GM18517 (cell line): ENCODE data around the gene AMTN.
"Not testable (repeated sequence)": the region's sequence is repeated elsewhere in the genome, so short reads cannot be mapped to it uniquely, and the experiment has no call there.

Experiments
- ATAC-seq: cut with Tn5 transposase; IDR thresholded peaks from one replicate; pipeline ENCODE4 v1.9.1; 2021; ENCODE audit warnings: mild to moderate bottlenecking, moderate library complexity; ENCODE audit not compliant: unreplicated experiment

AMTN gene, protein sequence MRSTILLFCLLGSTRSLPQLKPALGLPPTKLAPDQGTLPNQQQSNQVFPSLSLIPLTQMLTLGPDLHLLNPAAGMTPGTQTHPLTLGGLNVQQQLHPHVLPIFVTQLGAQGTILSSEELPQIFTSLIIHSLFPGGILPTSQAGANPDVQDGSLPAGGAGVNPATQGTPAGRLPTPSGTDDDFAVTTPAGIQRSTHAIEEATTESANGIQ

DNA sequence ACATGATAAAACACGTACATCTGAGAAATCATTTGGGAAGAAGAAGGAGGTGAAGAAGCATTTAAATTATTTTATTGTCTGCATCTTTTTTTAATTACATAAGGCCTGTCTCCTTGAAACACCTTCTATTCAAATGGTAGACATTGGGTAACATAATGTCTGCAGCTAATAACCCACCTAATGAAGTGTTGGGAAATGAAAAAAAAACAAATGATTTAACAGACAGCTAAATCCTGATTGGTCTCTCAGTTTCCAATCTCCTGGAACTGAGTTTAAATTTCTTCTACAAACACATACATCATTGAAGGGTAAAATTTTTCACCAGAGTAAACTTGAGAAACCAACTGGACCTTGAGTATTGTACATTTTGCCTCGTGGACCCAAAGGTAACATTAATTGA, at the start of gene AMTN:
AMTN (plus strand) TSS at position 301 of the 400 bp plus-strand sequence. CDS start 209 bp downstream, outside the sequence.
- ATAC-seq = no peak

- ATAC-seq = no peak
Observed at GRCh38 chr4:70471897-70472296, 46.5 kb upstream of the AMTN start, which contains the start of gene MUC7. TSS of gene MUC7 (plus strand) at chr4:70472197. CDS start at chr4:70474022, 1,825 bp downstream.

- ATAC-seq = no peak
Observed at GRCh38 chr4:70473679-70474078, 44.7 kb upstream of the AMTN start.

DNA sequence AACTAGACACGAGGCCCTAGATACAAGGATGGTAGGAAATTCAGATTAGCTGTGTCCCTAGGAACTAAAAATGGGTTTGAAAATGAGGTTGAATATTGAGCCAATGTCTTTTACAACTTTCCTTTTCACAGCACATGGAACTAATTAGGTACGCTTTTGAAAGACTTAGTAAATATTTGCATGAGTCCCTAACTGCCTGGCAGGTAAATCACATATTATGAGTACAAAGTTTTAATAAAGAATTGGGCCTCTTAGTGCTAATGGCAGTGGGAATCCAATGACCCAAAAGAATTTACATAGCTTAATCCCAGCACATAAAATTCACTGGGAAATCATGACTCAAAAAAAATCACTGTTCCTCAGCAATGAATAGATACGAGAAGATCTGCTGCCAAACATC, 29.6 kb upstream of the AMTN start:
- no peak for ATAC-seq

DNA sequence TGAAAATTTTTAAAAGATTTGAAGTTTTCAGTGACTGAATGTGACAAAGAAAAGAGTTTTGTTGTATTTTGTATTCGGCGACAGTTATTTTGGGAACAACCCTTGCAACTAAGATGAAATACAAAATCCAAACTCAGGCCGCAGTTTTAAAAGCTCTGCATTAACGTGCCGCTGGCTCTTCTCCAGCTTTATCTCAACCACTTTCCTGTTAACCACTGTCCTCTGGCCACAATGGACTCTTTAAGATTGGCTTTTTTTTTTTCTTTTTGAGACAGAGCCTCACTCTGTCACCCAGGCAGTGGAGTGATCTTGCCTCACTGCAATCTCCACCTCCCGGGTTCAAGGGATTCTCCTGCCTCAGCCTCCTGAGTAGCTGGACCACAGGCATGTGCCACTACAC, 22.1 kb upstream of the AMTN start:
- ATAC-seq = no peak

DNA sequence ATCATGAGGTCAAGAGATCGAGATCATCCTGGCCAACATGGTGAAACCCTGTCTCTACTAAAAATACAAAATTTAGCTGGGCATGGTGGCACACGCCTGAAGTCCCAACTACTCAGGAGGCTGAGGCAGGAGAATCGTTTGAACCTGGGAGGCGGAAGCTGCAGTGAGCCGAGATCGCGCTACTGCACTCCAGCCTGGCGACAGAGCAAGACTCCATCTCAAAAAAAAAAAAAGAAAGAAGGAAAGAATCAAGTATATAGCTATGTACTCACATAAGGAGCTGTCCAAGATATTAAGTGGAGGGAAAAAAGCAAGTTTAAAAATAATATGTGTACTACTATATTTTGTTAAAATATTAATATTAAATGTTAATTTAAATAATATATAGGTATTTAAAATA, 16.5 kb upstream of the AMTN start:
- not testable (repeated sequence) for ATAC-seq

DNA sequence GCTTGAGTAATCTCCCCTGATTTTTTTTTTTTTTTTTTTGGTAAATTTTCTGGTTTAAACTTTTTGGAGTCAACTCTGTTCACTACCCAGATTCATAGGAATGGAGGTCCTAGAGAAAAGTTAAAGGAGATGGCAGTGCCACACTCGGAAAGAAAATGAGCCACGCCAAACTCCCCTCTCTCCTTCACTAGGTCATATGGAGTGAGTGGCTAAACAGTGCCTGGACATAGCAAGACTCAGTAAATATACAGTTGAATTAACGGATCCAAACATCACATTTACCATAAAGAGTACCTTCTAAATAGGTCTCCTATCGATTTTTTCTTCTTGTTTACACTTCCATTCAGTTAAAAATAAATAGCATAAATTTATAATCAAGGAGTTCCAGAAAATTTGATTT, 13.6 kb upstream of the AMTN start:
- no peak for ATAC-seq

DNA sequence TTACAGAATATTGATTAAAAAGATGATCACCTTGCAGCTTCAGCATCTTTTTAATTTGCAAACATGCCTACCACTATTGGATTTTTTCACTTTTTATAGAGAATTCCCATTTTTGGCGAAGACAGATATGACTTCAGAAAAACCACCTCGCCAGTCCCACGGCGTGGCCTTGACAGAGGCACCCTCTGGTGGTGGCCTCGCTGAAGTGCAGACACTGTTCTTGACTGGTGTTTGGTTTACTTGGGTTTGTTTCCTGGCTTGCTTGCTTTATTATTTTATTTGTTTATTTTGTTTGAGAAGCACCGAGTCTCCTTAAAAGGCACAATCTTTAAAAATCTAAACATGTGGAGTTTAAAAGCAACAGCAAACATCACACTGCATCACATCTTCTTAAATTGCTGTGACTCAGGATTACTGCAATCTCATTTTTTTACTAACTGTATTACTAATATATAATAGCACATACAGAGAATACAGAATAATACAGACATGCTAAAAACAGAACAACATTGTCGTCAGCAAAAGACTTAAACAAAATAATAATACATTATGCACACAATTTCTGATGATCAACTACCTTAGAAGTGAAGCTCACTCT, 13.1 kb upstream of the AMTN start:
- peak; percentile 91 for ATAC-seq

GRCh38 chr4:70508801-70509200, 9.6 kb upstream of the AMTN start:
- ATAC-seq = no peak

DNA sequence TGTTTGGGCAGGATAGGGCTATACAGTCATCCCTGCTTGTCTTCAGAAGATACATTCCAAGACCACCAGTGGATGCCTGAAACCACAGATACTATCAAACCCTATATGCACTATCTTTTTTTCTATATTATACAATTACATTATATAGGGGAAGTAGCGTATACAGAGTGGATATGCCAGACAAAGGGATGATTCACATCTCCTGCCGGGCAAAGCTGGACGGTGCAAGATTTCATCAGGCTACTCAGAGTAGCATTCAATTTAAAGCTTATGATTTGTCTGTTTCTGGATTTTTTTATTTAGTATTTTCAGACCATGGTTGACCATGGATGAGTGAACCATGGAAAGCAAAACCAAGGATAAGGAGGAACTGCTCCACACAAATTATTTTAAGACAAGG, 7.0 kb upstream of the AMTN start:
- ATAC-seq = no peak

GRCh38 chr4:70515367-70516250, 2.8 kb upstream of the AMTN start:
- ATAC-seq = no peak

DNA sequence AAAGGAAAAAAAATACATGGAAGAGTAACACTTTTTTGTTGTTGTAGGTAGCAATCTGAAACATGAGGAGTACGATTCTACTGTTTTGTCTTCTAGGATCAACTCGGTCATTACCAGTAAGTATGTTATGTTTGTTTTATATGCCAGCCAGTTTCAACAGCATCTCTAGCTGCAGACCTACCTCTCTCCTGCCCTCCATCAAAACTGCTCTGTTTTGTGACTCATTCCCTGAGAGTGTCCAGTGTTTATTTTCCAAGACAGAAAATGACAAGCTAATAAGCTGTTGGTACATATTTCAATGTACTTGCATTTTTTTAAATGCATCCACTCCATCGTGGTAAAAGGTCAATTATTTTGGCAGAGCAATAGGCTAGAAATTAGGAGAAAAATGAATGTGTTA, 347 bp downstream of the AMTN start:
- no peak for ATAC-seq

DNA sequence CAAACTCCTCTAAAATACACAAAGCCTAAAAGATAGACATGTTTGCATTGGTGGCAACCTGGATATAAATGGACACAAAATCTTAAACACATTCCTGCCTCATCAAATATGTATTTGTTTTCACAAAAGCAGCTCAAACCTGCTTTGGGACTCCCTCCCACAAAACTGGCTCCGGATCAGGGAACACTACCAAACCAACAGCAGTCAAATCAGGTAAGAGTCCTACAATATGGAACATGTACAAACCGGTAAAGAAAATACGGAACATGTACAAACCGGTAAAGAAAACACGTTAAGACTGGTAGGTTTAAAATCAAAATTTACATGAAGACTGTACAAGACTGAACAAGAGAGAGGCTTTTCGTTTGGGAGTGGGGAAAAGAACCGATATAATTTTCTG, 4.3 kb downstream of the AMTN start:
- ATAC-seq = no peak

GRCh38 chr4:70530997-70531396, 12.6 kb downstream of the AMTN start:
- no peak for ATAC-seq

- peak; percentile 65 for ATAC-seq
Observed at GRCh38 chr4:70531981-70532380, 13.6 kb downstream of the AMTN start.

DNA sequence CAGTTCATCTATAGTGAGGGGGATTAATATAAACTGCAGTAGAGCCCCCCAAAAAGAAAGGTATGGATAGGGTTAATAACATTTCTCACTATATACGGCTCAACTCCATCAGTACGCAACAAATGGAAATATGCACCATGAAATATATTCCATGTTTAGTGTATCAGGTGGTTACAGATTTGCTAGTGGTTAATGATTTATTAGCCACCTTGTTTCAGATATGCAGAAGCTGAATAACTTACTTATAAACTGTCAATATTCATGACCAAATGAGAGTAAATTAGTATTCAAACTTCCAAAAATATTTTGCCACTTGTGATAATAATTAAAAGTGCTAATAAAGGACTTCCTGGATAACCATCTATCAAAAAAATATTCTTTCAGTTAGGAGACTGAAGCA, 14.8 kb downstream of the AMTN start:
- no peak for ATAC-seq

GRCh38 chr4:70533791-70534190, 15.4 kb downstream of the AMTN start:
- no peak for ATAC-seq

GRCh38 chr4:70534886-70535285, 16.5 kb downstream of the AMTN start:
- ATAC-seq = not testable (repeated sequence)

GRCh38 chr4:70538869-70539268, 20.5 kb downstream of the AMTN start:
- no peak for ATAC-seq

GRCh38 chr4:70544279-70544868, 26.0 kb downstream of the AMTN start:
- peak; percentile 74 for ATAC-seq

DNA sequence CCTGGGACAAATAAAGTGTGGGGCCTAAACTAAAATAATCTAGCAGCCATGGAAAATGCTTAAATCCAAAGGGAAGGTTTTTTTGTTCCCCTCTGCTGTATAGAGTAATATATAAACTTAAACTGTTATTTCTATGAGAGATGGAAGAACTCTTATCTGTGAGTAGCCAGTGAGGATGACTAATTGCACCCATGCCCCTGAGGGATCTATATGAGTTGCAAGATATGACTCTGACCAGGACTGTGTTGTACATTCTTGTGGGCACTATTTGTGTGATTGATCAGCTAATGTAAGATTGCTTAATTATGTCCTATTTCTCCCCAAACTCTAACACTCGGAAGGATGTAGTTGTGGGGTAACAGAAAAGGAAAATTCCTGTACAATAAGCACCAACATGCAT, 38.5 kb downstream of the AMTN start:
- ATAC-seq = no peak
